Measurements from ENCODE around the gene ADGRL3.

DNA sequence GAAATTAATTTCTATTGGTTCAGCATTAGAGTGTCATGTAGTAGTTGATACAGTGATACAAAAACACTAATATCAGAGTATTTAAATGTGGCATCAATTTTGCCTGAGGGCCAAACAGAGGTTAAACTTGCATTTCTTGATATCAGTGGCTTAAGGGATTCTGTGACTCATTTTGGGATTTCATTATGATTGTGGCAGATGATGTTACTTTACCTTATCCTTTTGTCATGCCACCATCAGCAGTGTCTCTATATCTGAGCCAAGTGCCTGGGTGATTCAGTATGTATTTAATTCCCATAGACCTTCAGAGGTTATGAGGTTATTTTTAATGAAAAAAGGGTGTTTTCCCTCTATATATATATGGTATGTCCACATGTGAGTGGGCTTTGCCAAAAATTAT, 582.9 kb downstream of the ADGRL3 start:
- TF ChIP-seq, protein P1, sequence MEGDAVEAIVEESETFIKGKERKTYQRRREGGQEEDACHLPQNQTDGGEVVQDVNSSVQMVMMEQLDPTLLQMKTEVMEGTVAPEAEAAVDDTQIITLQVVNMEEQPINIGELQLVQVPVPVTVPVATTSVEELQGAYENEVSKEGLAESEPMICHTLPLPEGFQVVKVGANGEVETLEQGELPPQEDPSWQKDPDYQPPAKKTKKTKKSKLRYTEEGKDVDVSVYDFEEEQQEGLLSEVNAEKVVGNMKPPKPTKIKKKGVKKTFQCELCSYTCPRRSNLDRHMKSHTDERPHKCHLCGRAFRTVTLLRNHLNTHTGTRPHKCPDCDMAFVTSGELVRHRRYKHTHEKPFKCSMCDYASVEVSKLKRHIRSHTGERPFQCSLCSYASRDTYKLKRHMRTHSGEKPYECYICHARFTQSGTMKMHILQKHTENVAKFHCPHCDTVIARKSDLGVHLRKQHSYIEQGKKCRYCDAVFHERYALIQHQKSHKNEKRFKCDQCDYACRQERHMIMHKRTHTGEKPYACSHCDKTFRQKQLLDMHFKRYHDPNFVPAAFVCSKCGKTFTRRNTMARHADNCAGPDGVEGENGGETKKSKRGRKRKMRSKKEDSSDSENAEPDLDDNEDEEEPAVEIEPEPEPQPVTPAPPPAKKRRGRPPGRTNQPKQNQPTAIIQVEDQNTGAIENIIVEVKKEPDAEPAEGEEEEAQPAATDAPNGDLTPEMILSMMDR (IDR thresholded peaks at IDR 0.05; ENCODE audit: low read depth, low read length): no peak
- no peak for TF ChIP-seq EZH2phosphoT487 (IDR thresholded peaks at IDR 0.05; ENCODE audit: low read depth)

Data from OCI-LY3 (cell line).